ENCODE results near the gene ZNF69. TPM values are rescaled to one million over a fixed set of nuclear protein-coding genes. Genes with fewer than 3 reads are reported as not detected.

ZNF69 gene
- total and polyA plus RNA-seq, 2 of the 13 experiments (the other 11 are each of a cell fraction or from before 2014, with no cell fraction given): 9.6 to 21.0 TPM

- TF ChIP-seq GLI4 (CRISPR knock-in tag; IDR thresholded peaks at IDR 0.05; ENCODE audit: borderline replicate concordance) (no peak), ZC3H13 (CRISPR knock-in tag; IDR thresholded peaks at IDR 0.05) (peak; percentile 65; the same call in 1 of the 2 replicates), HNRNPLL (IDR thresholded peaks at IDR 0.05; ENCODE audit: low read depth, low read length, poor library complexity, severe bottlenecking) (peak; percentile 83), U2AF1 (optimal IDR thresholded peaks at IDR 0.05; ENCODE audit: low read depth, low read length) (no peak), HMG20B (CRISPR knock-in tag; conservative IDR thresholded peaks at IDR 0.05) (no peak), ZNF740 (CRISPR knock-in tag; IDR thresholded peaks at IDR 0.05) (no peak), HHEX (CRISPR knock-in tag; IDR thresholded peaks at IDR 0.05) (no peak), ZNF746 (CRISPR knock-in tag; IDR thresholded peaks at IDR 0.05) (peak; percentile 85), PRDM10 (CRISPR knock-in tag; IDR thresholded peaks at IDR 0.05; ENCODE audit: low read depth) (no peak), ZNF891 (CRISPR knock-in tag; IDR thresholded peaks at IDR 0.05) (no peak), MNT (IDR thresholded peaks at IDR 0.05) (0 out of 2 replicates have a peak, but pooled peaks have one; percentile 3), SIX1 (CRISPR knock-in tag; IDR thresholded peaks at IDR 0.05; ENCODE audit: borderline replicate concordance) (no peak), HMGXB4 (CRISPR knock-in tag; IDR thresholded peaks at IDR 0.05; ENCODE audit: borderline replicate concordance in 1 of 2, low read depth in 1 of 2) (peak; percentile 49 to 83; a peak in 3 of 4 replicates), MYC (CRISPR knock-in tag; IDR thresholded peaks at IDR 0.05; ENCODE audit: borderline replicate concordance) (peak; percentile 74; the same call in 1 of the 2 replicates), PHF20 (CRISPR knock-in tag; IDR thresholded peaks at IDR 0.05) (peak; percentile 67; the same call in 1 of the 2 replicates), ZNF143 (CRISPR knock-in tag; IDR thresholded peaks at IDR 0.05) (no peak), RXRB (CRISPR knock-in tag; IDR thresholded peaks at IDR 0.05; ENCODE audit: borderline replicate concordance) (peak; percentile 27; the same call in 1 of the 2 replicates)
Observed at GRCh38 chr19:11924886-11925650, 37.5 kb downstream of the ZNF69 start, which contains the start of gene ZNF700 (continued).
